ENCODE measurements around the gene SLF1.

SLF1 gene

DNA sequence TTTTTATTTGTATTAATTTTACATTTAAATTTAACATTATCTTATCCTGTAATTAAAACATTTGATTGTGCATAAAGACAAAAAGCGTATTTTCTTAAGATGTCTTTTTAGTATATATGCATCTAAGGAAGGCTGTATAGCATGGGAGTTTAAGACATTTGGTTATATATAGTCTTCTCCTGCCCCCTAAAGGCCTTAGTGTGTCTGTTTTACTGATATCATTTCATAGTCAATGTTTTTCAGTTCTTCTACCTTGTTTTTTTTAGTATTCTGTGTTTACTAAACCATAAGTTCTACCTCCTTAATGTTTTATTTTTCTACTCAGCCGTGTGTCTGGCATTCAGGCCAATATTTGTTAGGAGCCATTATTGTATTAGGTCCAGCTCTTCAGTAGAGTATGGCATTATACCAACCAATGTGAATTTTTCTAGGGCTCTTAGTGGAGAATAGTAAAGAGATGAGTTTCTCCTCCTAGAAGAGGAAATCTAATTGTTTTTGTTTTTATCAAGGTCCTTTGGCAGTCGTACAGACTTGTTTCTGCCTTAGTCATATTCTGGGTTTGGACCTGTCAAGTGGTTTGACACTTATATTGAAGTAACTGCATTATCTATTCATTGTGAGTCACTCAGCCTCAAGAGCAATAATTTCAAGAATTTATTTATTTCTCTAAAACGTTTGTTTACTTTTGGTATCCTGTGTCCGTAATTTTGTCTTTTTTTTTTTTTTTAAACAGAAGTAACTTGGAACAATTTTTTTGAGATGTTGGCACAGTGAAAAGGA is 74.8 kb downstream of the SLF1 start:
- Histone ChIP-seq H3K9me3 (ENCODE audit: control insufficient read depth, low read length) (no peaks in the 10 kb centered on the region), H3K9ac (no peak overlapping the region), H3K79me2 (no peaks in the 10 kb centered on the region), H3K27me3 (ENCODE audit: control insufficient read depth, insufficient read depth, low read length) (no peaks in the 10 kb centered on the region), H3K36me3 (ENCODE audit: control insufficient read depth, insufficient read depth, low read length) (no peaks in the 10 kb centered on the region), H3K4me3 (ENCODE audit: low read depth, low read length) (no peak overlapping the region), H2AFZ (no peak overlapping the region), H3K27ac (no peak overlapping the region), H3K4me1 (no peaks in the 10 kb centered on the region), H3K4me2 (ENCODE audit: low read length) (no peak overlapping the region)
- TF ChIP-seq, protein P1, sequence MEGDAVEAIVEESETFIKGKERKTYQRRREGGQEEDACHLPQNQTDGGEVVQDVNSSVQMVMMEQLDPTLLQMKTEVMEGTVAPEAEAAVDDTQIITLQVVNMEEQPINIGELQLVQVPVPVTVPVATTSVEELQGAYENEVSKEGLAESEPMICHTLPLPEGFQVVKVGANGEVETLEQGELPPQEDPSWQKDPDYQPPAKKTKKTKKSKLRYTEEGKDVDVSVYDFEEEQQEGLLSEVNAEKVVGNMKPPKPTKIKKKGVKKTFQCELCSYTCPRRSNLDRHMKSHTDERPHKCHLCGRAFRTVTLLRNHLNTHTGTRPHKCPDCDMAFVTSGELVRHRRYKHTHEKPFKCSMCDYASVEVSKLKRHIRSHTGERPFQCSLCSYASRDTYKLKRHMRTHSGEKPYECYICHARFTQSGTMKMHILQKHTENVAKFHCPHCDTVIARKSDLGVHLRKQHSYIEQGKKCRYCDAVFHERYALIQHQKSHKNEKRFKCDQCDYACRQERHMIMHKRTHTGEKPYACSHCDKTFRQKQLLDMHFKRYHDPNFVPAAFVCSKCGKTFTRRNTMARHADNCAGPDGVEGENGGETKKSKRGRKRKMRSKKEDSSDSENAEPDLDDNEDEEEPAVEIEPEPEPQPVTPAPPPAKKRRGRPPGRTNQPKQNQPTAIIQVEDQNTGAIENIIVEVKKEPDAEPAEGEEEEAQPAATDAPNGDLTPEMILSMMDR (IDR thresholded peaks at IDR 0.05) = peak; percentile 13

DNA sequence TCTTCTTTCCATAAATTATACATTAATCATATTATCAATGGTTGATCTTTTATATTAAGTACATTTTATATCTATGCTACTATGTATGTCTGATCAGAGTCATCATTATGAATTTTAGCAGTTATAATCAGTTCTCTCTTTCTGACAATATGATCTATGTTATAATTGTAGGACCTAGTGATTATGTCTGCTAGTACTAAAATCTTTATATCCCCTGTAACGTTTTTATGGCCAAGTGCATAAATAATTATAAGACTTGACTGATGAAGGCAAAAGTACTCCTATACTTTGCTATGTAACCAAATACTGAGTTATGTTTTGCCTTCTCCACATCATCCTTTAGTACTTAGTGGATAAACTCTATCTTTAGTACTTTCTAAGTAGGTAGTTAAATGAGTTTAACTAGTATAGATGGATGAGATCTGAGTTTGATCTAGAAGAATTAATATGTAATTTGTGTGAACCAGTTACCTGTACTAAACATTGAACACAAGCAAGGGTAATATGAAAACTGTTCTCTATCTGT is 75.4 kb downstream of the SLF1 start:
- Histone ChIP-seq H3K4me3 (ENCODE audit: low read depth, low read length) (no peak overlapping the region), H2AFZ (no peak overlapping the region), H3K4me1 (no peaks in the 10 kb centered on the region), H3K27ac (no peak overlapping the region), H3K9me3 (ENCODE audit: control insufficient read depth, low read length) (no peaks in the 10 kb centered on the region), H3K36me3 (ENCODE audit: control insufficient read depth, insufficient read depth, low read length) (no peaks in the 10 kb centered on the region), H3K79me2 (no peaks in the 10 kb centered on the region), H3K27me3 (ENCODE audit: control insufficient read depth, insufficient read depth, low read length) (no peaks in the 10 kb centered on the region), H3K4me2 (ENCODE audit: low read length) (no peak overlapping the region), H3K9ac (no peak overlapping the region)
- TF ChIP-seq, protein P1 (IDR thresholded peaks at IDR 0.05) = no peak

DNA sequence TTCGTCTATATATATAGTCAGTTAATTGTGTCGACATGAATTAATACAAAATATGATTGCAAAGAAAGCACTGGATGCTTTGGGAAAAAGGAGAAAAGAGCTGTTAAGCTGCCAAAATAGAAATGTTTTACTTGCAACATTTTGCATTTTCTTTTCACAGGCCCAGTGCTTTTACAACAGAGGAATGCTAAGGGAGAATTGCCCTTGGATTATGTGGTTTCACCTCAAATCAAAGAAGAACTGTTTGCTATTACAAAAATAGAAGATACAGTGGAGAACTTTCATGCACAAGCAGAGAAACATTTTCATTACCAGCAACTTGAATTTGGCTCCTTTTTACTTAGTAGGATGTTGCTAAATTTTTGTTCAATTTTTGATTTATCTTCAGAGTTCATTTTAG is 76.2 kb downstream of the SLF1 start:
- Histone ChIP-seq H3K4me2 (ENCODE audit: low read length) (no peak overlapping the region), H3K9ac (no peak overlapping the region), H3K79me2 (no peaks in the 10 kb centered on the region), H2AFZ (no peak overlapping the region), H3K27me3 (ENCODE audit: control insufficient read depth, insufficient read depth, low read length) (no peaks in the 10 kb centered on the region), H3K36me3 (ENCODE audit: control insufficient read depth, insufficient read depth, low read length) (no peaks in the 10 kb centered on the region), H3K27ac (no peak overlapping the region), H3K4me1 (no peaks in the 10 kb centered on the region), H3K4me3 (ENCODE audit: low read depth, low read length) (no peak overlapping the region), H3K9me3 (ENCODE audit: control insufficient read depth, low read length) (no peaks in the 10 kb centered on the region)
- TF ChIP-seq, protein P1 (IDR thresholded peaks at IDR 0.05) = no peak

DNA sequence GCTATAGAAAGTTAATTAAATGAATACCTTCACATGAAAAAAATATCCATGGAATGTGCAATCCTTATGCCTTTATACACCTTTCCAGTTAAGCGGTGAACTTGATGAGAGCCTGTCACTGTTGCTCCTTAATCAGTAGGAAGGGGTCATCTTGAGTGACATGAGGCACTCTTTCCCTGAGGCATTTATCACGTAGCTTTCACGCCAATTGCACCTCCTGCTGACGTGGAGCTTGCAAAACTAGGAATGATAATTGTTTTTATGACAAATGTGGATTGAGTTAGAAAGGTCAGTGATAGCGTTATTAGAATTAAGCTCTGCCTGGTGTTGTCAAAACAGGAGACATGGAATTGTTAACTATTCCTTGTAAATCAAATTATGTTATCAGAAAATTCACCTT is 79.7 kb downstream of the SLF1 start:
- H3K4me1 ChIP-seq = no peaks in the 10 kb centered on the region
- H2AFZ ChIP-seq = no peak overlapping the region
- H3K27me3 ChIP-seq (ENCODE audit: control insufficient read depth, insufficient read depth, low read length) = no peaks in the 10 kb centered on the region
- H3K9me3 ChIP-seq (ENCODE audit: control insufficient read depth, low read length) = no peaks in the 10 kb centered on the region
- no peaks in the 10 kb centered on the region for H3K79me2 ChIP-seq
- H3K4me2 ChIP-seq (ENCODE audit: low read length) = no peak overlapping the region
- TF ChIP-seq, protein P1 (IDR thresholded peaks at IDR 0.05) = no peak
- no peak overlapping the region for H3K4me3 ChIP-seq (ENCODE audit: low read depth, low read length)
- no peak overlapping the region for H3K9ac ChIP-seq
- H3K27ac ChIP-seq = no peak overlapping the region
- H3K36me3 ChIP-seq (ENCODE audit: control insufficient read depth, insufficient read depth, low read length) = no peaks in the 10 kb centered on the region

DNA sequence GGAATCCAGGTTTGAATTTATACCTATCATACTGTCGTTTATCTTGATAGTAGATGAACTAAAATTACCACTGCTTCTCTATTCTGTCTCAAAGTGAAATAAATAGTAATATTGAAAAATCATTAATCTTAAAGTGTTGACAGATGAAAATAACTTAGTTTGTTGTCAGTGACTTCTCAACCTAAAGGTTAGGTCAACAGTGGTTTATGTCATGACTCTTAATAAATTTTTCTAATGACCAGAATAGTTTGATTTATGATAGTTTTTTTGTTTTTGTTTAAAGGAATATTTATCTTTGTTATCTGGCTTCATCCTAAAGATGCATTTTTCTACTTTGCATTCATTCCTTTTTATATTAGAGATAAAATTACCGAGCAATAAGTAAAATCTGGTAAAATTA is 81.1 kb downstream of the SLF1 start:
- H3K4me2 ChIP-seq (ENCODE audit: low read length) = no peak overlapping the region
- no peaks in the 10 kb centered on the region for H3K9me3 ChIP-seq (ENCODE audit: control insufficient read depth, low read length)
- TF ChIP-seq, protein P1 (IDR thresholded peaks at IDR 0.05) = no peak
- H2AFZ ChIP-seq = no peak overlapping the region
- no peaks in the 10 kb centered on the region for H3K36me3 ChIP-seq (ENCODE audit: control insufficient read depth, insufficient read depth, low read length)
- H3K27ac ChIP-seq = no peak overlapping the region
- H3K27me3 ChIP-seq (ENCODE audit: control insufficient read depth, insufficient read depth, low read length) = no peaks in the 10 kb centered on the region
- H3K4me1 ChIP-seq = no peaks in the 10 kb centered on the region
- no peaks in the 10 kb centered on the region for H3K79me2 ChIP-seq
- H3K9ac ChIP-seq = no peak overlapping the region
- no peak overlapping the region for H3K4me3 ChIP-seq (ENCODE audit: low read depth, low read length)
